DND-41 (cell line): ENCODE measurements around the gene KIF5B.

Experiments
- EZH2 ChIP-seq: IDR thresholded peaks from 3 replicates; pipeline ENCODE4 v1.6.1; 2012; ENCODE audit warnings: borderline replicate concordance, low read depth, mild to moderate bottlenecking, moderate library complexity, low read length, inconsistent platforms; ENCODE audit not compliant: severe bottlenecking
- TF ChIP-seq, protein P1 (sequence below): IDR thresholded peaks from 2 replicates; pipeline ENCODE4 v1.5.1; 2012; ENCODE audit warnings: borderline replicate concordance, low read length, moderate library complexity, mild to moderate bottlenecking; ENCODE audit not compliant: poor library complexity, severe bottlenecking; ENCODE audit errors: extremely low read depth

DNA sequence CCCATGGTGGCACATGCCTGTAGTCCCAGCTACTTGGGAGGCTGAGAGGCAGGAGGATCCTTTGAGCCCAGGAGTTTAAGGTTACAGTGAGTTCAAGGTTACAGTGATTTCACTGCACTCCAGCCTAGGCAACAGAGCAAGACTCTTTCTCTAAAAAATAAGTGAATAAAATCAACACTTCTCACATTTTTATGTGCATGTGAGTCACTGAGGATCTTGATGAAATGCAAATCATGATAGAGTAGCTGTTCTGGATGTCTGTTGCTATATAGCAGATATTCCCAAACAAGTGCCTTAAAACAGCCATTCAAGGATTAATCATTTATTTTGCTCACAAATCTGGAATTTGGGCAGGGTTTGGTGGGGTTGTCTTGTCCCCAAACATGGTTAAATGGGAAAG, 65.3 kb downstream of the KIF5B start:
- TF ChIP-seq, protein P1, sequence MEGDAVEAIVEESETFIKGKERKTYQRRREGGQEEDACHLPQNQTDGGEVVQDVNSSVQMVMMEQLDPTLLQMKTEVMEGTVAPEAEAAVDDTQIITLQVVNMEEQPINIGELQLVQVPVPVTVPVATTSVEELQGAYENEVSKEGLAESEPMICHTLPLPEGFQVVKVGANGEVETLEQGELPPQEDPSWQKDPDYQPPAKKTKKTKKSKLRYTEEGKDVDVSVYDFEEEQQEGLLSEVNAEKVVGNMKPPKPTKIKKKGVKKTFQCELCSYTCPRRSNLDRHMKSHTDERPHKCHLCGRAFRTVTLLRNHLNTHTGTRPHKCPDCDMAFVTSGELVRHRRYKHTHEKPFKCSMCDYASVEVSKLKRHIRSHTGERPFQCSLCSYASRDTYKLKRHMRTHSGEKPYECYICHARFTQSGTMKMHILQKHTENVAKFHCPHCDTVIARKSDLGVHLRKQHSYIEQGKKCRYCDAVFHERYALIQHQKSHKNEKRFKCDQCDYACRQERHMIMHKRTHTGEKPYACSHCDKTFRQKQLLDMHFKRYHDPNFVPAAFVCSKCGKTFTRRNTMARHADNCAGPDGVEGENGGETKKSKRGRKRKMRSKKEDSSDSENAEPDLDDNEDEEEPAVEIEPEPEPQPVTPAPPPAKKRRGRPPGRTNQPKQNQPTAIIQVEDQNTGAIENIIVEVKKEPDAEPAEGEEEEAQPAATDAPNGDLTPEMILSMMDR: no peak
- no peak for TF ChIP-seq EZH2
